Pons (tissue), 1 donor: ENCODE measurements around the gene AGAP5.

Experiments used
- DNase-seq: peaks from one replicate; pipeline ENCODE4 v3.0.0-alpha.2; 2016; ENCODE audit warnings: low spot score

AGAP5 gene

DNA sequence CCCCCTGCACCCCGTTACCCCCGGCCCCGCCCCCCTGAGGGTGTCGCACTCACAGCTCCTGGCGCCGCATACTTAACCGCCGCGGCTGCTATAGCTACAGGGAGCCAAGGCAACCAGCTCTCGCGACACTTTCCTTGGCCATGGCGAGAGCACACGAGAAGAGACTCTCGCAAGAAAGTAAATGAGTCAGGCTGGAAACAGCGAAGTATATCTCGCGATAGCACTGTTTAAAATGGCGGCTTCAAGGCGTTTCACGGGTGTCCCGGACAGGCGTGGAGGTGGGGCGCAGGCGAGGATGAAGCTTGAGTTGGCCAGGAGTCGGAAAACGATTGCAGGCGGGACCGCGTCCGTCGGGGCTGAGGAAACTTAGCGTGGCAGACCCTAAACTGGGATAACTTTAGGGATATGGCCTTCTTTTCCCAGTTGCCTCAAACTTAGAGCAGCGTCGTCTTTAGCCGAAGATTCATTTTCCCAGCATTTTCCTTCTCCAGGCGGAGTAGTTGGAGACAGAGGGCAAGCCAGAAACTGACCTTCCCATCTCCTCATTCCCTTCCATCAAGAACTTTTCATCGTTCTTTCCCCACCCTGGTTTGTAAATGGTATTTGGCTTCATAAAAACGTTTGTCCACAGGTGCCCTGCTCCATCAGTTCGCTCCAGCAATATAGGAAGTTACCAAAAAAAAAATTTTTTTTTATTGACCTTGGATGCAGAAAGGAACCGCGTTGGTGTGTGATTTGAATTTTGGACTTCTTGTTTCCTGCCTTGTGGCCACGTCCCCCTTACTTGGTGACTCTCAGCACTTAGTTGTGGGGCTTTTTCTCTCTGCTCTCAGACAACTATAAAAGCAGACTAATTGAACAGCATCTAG lies 71.8 kb downstream of the AGAP5 start:
- DNase-seq: peak; percentile 94

DNA sequence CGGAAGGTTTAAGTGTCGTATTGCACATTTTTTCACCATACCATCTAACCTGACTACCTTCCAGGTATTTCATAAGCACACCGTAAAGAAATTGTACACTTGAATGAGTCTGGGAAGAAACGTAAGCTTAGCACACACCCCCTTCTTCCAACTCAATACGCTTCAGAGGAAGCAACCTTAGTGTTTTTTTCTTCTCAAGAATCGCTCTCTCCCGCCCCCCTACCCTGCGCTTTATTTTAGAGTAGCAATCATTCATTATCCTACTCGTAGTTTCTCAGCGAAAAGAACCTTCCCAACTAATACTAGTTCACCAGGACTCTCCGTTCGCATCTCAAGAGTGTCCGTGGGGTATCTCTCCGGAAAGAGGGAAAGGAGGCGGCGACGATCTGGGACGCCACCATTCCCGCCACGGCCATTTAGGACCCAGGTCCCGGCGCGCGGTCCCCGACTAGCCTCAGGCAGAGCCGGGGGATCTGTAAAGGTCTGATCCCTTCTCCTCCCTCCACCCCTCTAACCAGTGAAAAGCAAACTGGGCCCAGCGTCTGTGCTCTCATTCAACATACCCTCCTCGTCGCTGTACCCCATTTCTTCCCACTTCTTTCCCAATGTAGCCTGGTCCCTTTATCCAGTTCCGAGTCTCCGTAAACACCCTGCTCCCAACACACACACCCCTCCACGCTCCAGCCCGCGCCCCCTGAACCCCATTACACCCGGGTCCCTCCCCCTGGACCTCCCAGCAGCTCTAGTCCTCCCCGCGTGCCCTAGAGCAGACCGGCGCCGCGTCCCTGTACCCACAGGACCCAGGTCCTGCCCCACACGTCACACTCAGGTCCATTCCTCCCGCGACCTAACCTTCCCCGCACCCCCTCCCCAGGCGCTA lies 72.7 kb downstream of the AGAP5 start:
- no peak for DNase-seq
